A673 (cell line): ENCODE measurements around the gene CYP2A6. TPM values are rescaled to one million over a fixed set of nuclear protein-coding genes. Genes with fewer than 3 reads are reported as not detected.
"Not testable (repeated sequence)": the region's sequence is repeated elsewhere in the genome, so short reads cannot be mapped to it uniquely, and the experiment has no call there.

Source experiments
- BruUV-seq: library from RNA; stranded (reverse); fragments of 400-500 nt; replicated peaks from 2 replicates; lab custom pipeline; 2021; lab: Mats Ljungman, UMichigan
- CTCF ChIA-PET: fragments of 300-600 bp; sonication (Branson Sonifier 250); formaldehyde crosslinking; loops from one replicate; lab custom pipeline; 2022; ENCODE audit warnings: antibody characterized with exemption; lab: Charles Lee
- POLR2A ChIA-PET: fragments of 300-600 bp; sonication (Branson Sonifier 250); formaldehyde crosslinking; loops from one replicate; lab custom pipeline; 2022; ENCODE audit warnings: antibody characterized with exemption; ENCODE audit not compliant: low non-redundant PET; lab: Charles Lee
- DNase-seq: peaks from one replicate; pipeline ENCODE4 v3.0.0-alpha.2; 2015; ENCODE audit warnings: low spot score
- H3K27ac ChIP-seq: fragments of 200-600 bp; sonication (generic); 2 replicates; pipeline ENCODE4 v1.5.1; 2016; ENCODE audit warnings: mixed run types, low read depth, mild to moderate bottlenecking, mixed read lengths, antibody characterized with exemption, low read length; ENCODE audit not compliant: poor library complexity, severe bottlenecking
- H3K27me3 ChIP-seq: fragments of 200-600 bp; sonication (generic); replicated peaks from 2 replicates; pipeline ENCODE4 v1.6.1; 2017; ENCODE audit warnings: mixed run types, low read depth, mild to moderate bottlenecking, mixed read lengths, antibody characterized with exemption, low read length; ENCODE audit not compliant: insufficient read depth, poor library complexity
- H3K36me3 ChIP-seq: fragments of 200-600 bp; sonication (generic); 2 replicates; pipeline ENCODE4 v1.6.1; 2016; ENCODE audit warnings: mixed run types, mild to moderate bottlenecking, mixed read lengths, antibody characterized with exemption, low read length; ENCODE audit not compliant: insufficient read depth, poor library complexity, severe bottlenecking
- H3K4me1 ChIP-seq: fragments of 200-600 bp; sonication (generic); 2 replicates; pipeline ENCODE4 v1.6.1; 2017; ENCODE audit warnings: mixed run types, mild to moderate bottlenecking, mixed read lengths, antibody characterized with exemption, low read length; ENCODE audit not compliant: insufficient read depth, poor library complexity, severe bottlenecking
- H3K4me3 ChIP-seq: fragments of 200-600 bp; sonication (generic); 2 replicates; pipeline ENCODE4 v1.5.1; 2016; ENCODE audit warnings: low read depth, mixed run types, mild to moderate bottlenecking, mixed read lengths, low read length; ENCODE audit not compliant: poor library complexity, severe bottlenecking
- H3K9me3 ChIP-seq: fragments of 200-600 bp; sonication (generic); 2 replicates; pipeline ENCODE4 v1.6.1; 2016; ENCODE audit warnings: mixed run types, low read depth, mild to moderate bottlenecking, mixed read lengths, antibody characterized with exemption, low read length; ENCODE audit not compliant: poor library complexity, severe bottlenecking
- EZH2 ChIP-seq: fragments of 200-600 bp; sonication (generic); IDR thresholded peaks from 2 replicates; pipeline ENCODE4 v1.6.1; 2017; ENCODE audit warnings: borderline replicate concordance, low read depth, mild to moderate bottlenecking, mixed read lengths, antibody characterized with exemption, low read length; ENCODE audit not compliant: poor library complexity, severe bottlenecking
- intact Hi-C: fragments of 100-400 bp; cut with micrococcal nuclease; formaldehyde crosslinking; loops from one replicate; pipeline ENCODE4 v1.10.0; 2022; ENCODE audit not compliant: unreplicated experiment
- total RNA-seq: library from RNA; stranded (reverse); gene quantifications from 2 replicates; pipeline ENCODE4 v1.2.3, GENCODE V29; 2021
- TF ChIP-seq, protein P1 (sequence below): fragments of 300-800, 200-600 bp; sonication (generic); conservative IDR thresholded peaks from 2 replicates; pipeline ENCODE4 v1.5.1; 2017; ENCODE audit warnings: low read depth, mild to moderate bottlenecking, antibody characterized with exemption, low read length, moderate library complexity, mixed read lengths

CYP2A6 gene
- total RNA-seq, 1 experiment from 2014 or later: not detected

- H3K4me1 ChIP-seq, intact Hi-C loops, H3K36me3 ChIP-seq, CTCF ChIA-PET, H3K9me3 ChIP-seq, BruUV-seq, DNase-seq, H3K27ac ChIP-seq, H3K4me3 ChIP-seq, POLR2A ChIA-PET, H3K27me3 ChIP-seq: not testable (repeated sequence)
Observed at GRCh38 chr19:40879349-40879748, 29.1 kb upstream of the CYP2A6 start.

DNA sequence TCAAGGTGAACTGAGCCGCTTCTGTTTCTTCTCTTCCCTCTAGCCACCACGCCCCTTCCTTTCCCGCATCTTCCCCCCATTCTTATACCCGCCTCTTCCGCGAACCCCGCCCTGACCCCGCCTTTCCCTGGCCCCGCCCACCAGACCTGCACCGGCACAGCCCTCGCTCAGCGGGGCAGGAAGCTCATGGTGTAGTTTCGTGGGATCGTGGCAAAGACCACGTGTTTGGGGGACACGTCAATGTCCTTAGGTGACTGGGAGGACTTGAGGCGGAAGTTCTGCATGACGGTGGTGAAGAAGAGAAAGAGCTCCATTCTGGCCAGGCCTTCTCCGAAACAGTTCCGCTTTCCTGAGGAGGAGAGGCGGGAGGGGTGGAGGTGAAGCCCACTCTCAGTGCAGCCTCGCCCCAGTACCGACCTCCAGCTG, 25.3 kb upstream of the CYP2A6 start:
- CTCF ChIA-PET, H3K4me3 ChIP-seq, H3K4me1 ChIP-seq, H3K27me3 ChIP-seq, intact Hi-C loops, H3K36me3 ChIP-seq, POLR2A ChIA-PET, BruUV-seq, H3K27ac ChIP-seq, H3K9me3 ChIP-seq: not testable (repeated sequence)
- peak; percentile 30 for DNase-seq

GRCh38 chr19:40874874-40875273, 24.6 kb upstream of the CYP2A6 start:
- H3K4me1 ChIP-seq, CTCF ChIA-PET, intact Hi-C loops, H3K4me3 ChIP-seq, POLR2A ChIA-PET, DNase-seq, H3K27me3 ChIP-seq, BruUV-seq, H3K9me3 ChIP-seq, H3K36me3 ChIP-seq, H3K27ac ChIP-seq: not testable (repeated sequence)

- H3K27me3 ChIP-seq, POLR2A ChIA-PET, H3K36me3 ChIP-seq, H3K9me3 ChIP-seq, BruUV-seq, DNase-seq, intact Hi-C loops, H3K27ac ChIP-seq, CTCF ChIA-PET, H3K4me1 ChIP-seq, H3K4me3 ChIP-seq: not testable (repeated sequence)
Observed at GRCh38 chr19:40873873-40874272, 23.6 kb upstream of the CYP2A6 start.

DNA sequence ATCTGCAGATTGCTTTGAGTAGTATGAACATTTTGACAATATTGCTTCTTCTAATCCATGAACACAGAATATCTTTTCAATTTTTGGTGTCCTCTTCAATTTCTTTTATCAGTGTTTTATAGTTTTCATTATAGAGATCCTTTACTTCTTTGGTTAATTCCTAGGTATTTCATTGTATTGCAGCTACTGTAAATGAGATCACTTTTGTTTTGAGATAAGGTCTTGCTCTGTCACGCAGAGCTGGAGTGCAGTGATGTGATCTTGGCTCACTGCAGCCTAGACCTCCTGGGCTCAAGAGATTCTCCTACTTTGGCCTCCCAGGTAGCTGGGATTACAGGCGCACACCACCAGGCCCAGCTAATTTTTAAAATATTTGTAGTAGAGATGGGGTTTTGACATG, 22.0 kb upstream of the CYP2A6 start:
- Histone ChIP-seq H3K36me3 (no peaks in the 10 kb centered on the region), H3K4me3 (no peak overlapping the region), H3K27me3 (peaks cover 7% of the 10 kb centered on the region), H3K9me3 (no peaks in the 10 kb centered on the region), H3K27ac (no peak overlapping the region), H3K4me1 (no peaks in the 10 kb centered on the region)
- DNase-seq: no peak
- ChIA-PET POLR2A (no interaction called here), CTCF (no interaction called here)
- TF ChIP-seq EZH2: no peak
- TF ChIP-seq, protein P1, sequence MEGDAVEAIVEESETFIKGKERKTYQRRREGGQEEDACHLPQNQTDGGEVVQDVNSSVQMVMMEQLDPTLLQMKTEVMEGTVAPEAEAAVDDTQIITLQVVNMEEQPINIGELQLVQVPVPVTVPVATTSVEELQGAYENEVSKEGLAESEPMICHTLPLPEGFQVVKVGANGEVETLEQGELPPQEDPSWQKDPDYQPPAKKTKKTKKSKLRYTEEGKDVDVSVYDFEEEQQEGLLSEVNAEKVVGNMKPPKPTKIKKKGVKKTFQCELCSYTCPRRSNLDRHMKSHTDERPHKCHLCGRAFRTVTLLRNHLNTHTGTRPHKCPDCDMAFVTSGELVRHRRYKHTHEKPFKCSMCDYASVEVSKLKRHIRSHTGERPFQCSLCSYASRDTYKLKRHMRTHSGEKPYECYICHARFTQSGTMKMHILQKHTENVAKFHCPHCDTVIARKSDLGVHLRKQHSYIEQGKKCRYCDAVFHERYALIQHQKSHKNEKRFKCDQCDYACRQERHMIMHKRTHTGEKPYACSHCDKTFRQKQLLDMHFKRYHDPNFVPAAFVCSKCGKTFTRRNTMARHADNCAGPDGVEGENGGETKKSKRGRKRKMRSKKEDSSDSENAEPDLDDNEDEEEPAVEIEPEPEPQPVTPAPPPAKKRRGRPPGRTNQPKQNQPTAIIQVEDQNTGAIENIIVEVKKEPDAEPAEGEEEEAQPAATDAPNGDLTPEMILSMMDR: no peak
- BruUV-seq: no TSS peak
- intact Hi-C loops: no loop called here
